Naive B cell (primary cell): ENCODE data around the gene HYPK. TPM values are rescaled to one million over a fixed set of nuclear protein-coding genes. Genes with fewer than 3 reads are reported as not detected.
A peak's percentile ranks its signal among the peaks of the same experiment; 100 is the strongest.

ENCODE experiments used
- ATAC-seq, 2 donors: fragments of 150-1000 bp; cut with Tn5 transposase; 2 replicates each; pipeline ENCODE4 v1.10.0; 2021; ENCODE audit warnings: low read depth in 2 of 2, mild to moderate bottlenecking in 2 of 2, moderate library complexity in 2 of 2
- DNase-seq: peaks from one replicate; pipeline ENCODE4 v3.0.0; 2022
- H3K27ac Mint-ChIP-seq, 6 donors: one replicate each; pipeline ENCODE4 v1.8.0; 2020 to 2022; ENCODE audit warnings: mild to moderate bottlenecking in 6 of 6, mixed read lengths in 6 of 6, moderate library complexity in 5 of 6, inconsistent platforms in 2 of 6
- H3K27me3 Mint-ChIP-seq, 3 donors: one replicate each; pipeline ENCODE4 v1.8.0; 2021 to 2022; ENCODE audit warnings: mixed read lengths in 3 of 3, mild to moderate bottlenecking in 1 of 3
- H3K36me3 Mint-ChIP-seq, 2 donors: one replicate each; pipeline ENCODE4 v1.8.0; 2020 to 2022; ENCODE audit warnings: mixed read lengths in 2 of 2, inconsistent platforms in 1 of 2, mild to moderate bottlenecking in 1 of 2
- H3K4me1 Mint-ChIP-seq, 3 donors: one replicate each; pipeline ENCODE4 v1.8.0; 2020 to 2022; ENCODE audit warnings: mixed read lengths in 3 of 3, inconsistent platforms in 1 of 3, mild to moderate bottlenecking in 1 of 3, moderate library complexity in 1 of 3
- H3K4me3 Mint-ChIP-seq, 8 donors: one replicate each; pipeline ENCODE4 v1.8.0; 2020 to 2022; ENCODE audit warnings: mild to moderate bottlenecking in 8 of 8, mixed read lengths in 8 of 8, moderate library complexity in 8 of 8, inconsistent platforms in 2 of 8
- H3K9me3 Mint-ChIP-seq, 7 donors: one replicate each; pipeline ENCODE4 v1.8.0; 2020 to 2022; ENCODE audit warnings: mixed read lengths in 7 of 7, mild to moderate bottlenecking in 5 of 7, inconsistent platforms in 2 of 7, moderate library complexity in 1 of 7
- polyA plus RNA-seq, 6 donors: library from polyadenylated mRNA; unstranded; fragments of 300-500 nt; fragmentation: Illumina TruSeq; gene quantifications; one replicate each; pipeline ENCODE4 v1.2.3, GENCODE V29; 2021; ENCODE audit warnings: low read depth in 6 of 6

HYPK gene
- 10 to 100 TPM; 11.4 to 19.4 (median 13.6) TPM for polyA plus RNA-seq

GRCh38 chr15:43800286-43801141 is at the start of gene HYPK:
Gene HYPK, plus strand, starts transcription at chr15:43800599. Its CDS starts 24 bp downstream, at chr15:43800623.
- ATAC-seq (peak; percentile 100), DNase-seq (peak; percentile 89)
- Mint-ChIP-seq H3K36me3 (peaks cover 14 to 37% of the 10 kb centered on the region in 2 donors), H3K9me3 (no peaks in the 10 kb centered on the region), H3K4me3 (peak within 1 kb of the TSS; percentile 95 to 100 (median 100)), H3K4me1 (peaks cover 38 to 52% (median 51%) of the 10 kb centered on the region in 3 donors), H3K27me3 (no peaks in the 10 kb centered on the region), H3K27ac (peak within 1 kb of the TSS; percentile 93 to 100 (median 100))

GRCh38 chr15:43751885-43752284 is 48.5 kb upstream of the HYPK start:
- no peak for ATAC-seq
- no peak for DNase-seq
- H3K27me3 Mint-ChIP-seq, result no peaks in the 10 kb centered on the region

GRCh38 chr15:43762824-43763223 is 37.6 kb upstream of the HYPK start:
- ATAC-seq (no peak), DNase-seq (no peak)
- Mint-ChIP-seq H3K4me3 (no peak overlapping the region), H3K27ac (peak overlapping the region in 3 of 6 donors; percentile 24 to 43 (median 29)), H3K27me3 (no peaks in the 10 kb centered on the region), H3K36me3 (peaks cover 13 to 16% of the 10 kb centered on the region in 2 donors), H3K9me3 (no peaks in the 10 kb centered on the region), H3K4me1 (peaks cover 0 to 5% (median 4%) of the 10 kb centered on the region in 3 donors)

More at GRCh38 chr15:43751885-43752284, 48.5 kb upstream of the HYPK start:
- Mint-ChIP-seq H3K27ac (peak overlapping the region in 5 of 6 donors; percentile 33 to 90 (median 61)), H3K36me3 (peaks cover 4 to 8% of the 10 kb centered on the region in 2 donors), H3K4me3 (peak overlapping the region in 2 of 8 donors; percentile 3 to 79), H3K4me1 (peaks cover 27 to 80% (median 40%) of the 10 kb centered on the region in 3 donors), H3K9me3 (no peaks in the 10 kb centered on the region)

- Mint-ChIP-seq H3K4me1 (peaks cover 0 to 5% (median 4%) of the 10 kb centered on the region in 3 donors), H3K27ac (peak overlapping the region in 2 of 6 donors; percentile 16 to 29), H3K27me3 (no peaks in the 10 kb centered on the region), H3K9me3 (no peaks in the 10 kb centered on the region), H3K4me3 (no peak overlapping the region), H3K36me3 (peaks cover 13 to 18% of the 10 kb centered on the region in 2 donors)
- DNase-seq (no peak), ATAC-seq (no peak)
These were observed 36.5 kb upstream of the HYPK start for GRCh38 chr15:43763819-43764446.

GRCh38 chr15:43769584-43770228 is 30.7 kb upstream of the HYPK start:
- Mint-ChIP-seq H3K36me3 (peaks cover 0 to 7% of the 10 kb centered on the region in 2 donors), H3K27ac (peak overlapping the region in 4 of 6 donors; percentile 35 to 72 (median 50)), H3K27me3 (no peaks in the 10 kb centered on the region), H3K9me3 (no peaks in the 10 kb centered on the region), H3K4me1 (peaks cover 0 to 27% (median 12%) of the 10 kb centered on the region in 3 donors), H3K4me3 (no peak overlapping the region)
- peak; percentile 55 for DNase-seq
- ATAC-seq, result peak; percentile 71 to 83

GRCh38 chr15:43771816-43772215 is 28.6 kb upstream of the HYPK start:
- H3K4me3 Mint-ChIP-seq, result no peak overlapping the region
- peaks cover 0 to 7% of the 10 kb centered on the region in 2 donors for H3K36me3 Mint-ChIP-seq
- ATAC-seq (no peak), DNase-seq (no peak)
- H3K4me1 Mint-ChIP-seq, result peaks cover 13 to 43% (median 30%) of the 10 kb centered on the region in 3 donors
- peak overlapping the region in 2 of 6 donors; percentile 9 to 27 for H3K27ac Mint-ChIP-seq
- H3K9me3 Mint-ChIP-seq, result no peaks in the 10 kb centered on the region
- H3K27me3 Mint-ChIP-seq, result no peaks in the 10 kb centered on the region

GRCh38 chr15:43772624-43773023 is 27.8 kb upstream of the HYPK start:
- H3K4me1 Mint-ChIP-seq, result peaks cover 19 to 50% (median 36%) of the 10 kb centered on the region in 3 donors
- H3K27ac Mint-ChIP-seq, result no peak overlapping the region
- no peak overlapping the region for H3K4me3 Mint-ChIP-seq
- peaks cover 0 to 7% of the 10 kb centered on the region in 2 donors for H3K36me3 Mint-ChIP-seq
- ATAC-seq (no peak), DNase-seq (no peak)
- H3K27me3 Mint-ChIP-seq, result no peaks in the 10 kb centered on the region
- no peaks in the 10 kb centered on the region for H3K9me3 Mint-ChIP-seq

- H3K27me3 Mint-ChIP-seq, result no peaks in the 10 kb centered on the region
- DNase-seq (no peak), ATAC-seq (no peak)
- H3K4me3 Mint-ChIP-seq, result peak overlapping the region in 3 of 8 donors; percentile 2 to 91 (median 20)
- H3K36me3 Mint-ChIP-seq, result peaks cover 0 to 4% of the 10 kb centered on the region in 2 donors
- H3K4me1 Mint-ChIP-seq, result peaks cover 23 to 60% (median 40%) of the 10 kb centered on the region in 3 donors
- H3K9me3 Mint-ChIP-seq, result no peaks in the 10 kb centered on the region
- peak overlapping the region in 3 of 6 donors; percentile 20 to 83 (median 75) for H3K27ac Mint-ChIP-seq
These were observed 26.3 kb upstream of the HYPK start for GRCh38 chr15:43774062-43774461.

- H3K4me1 Mint-ChIP-seq, result peaks cover 26 to 53% (median 43%) of the 10 kb centered on the region in 3 donors
- H3K27me3 Mint-ChIP-seq, result no peaks in the 10 kb centered on the region
- H3K4me3 Mint-ChIP-seq, result peak overlapping the region; percentile 91 to 98 (median 97)
- ATAC-seq (no peak), DNase-seq (no peak)
- H3K9me3 Mint-ChIP-seq, result no peaks in the 10 kb centered on the region
- H3K36me3 Mint-ChIP-seq, result peaks cover 0 to 4% of the 10 kb centered on the region in 2 donors
- peak overlapping the region in 5 of 6 donors; percentile 83 to 98 (median 95) for H3K27ac Mint-ChIP-seq
These were observed 24.9 kb upstream of the HYPK start for GRCh38 chr15:43775411-43775965.

- no peaks in the 10 kb centered on the region for H3K27me3 Mint-ChIP-seq
- H3K9me3 Mint-ChIP-seq, result no peaks in the 10 kb centered on the region
- peak overlapping the region; percentile 83 to 98 (median 96) for H3K27ac Mint-ChIP-seq
- H3K4me1 Mint-ChIP-seq, result peaks cover 26 to 53% (median 43%) of the 10 kb centered on the region in 3 donors
- ATAC-seq, result peak; percentile 67 to 76
- DNase-seq, result peak; percentile 93
- H3K4me3 Mint-ChIP-seq, result peak overlapping the region; percentile 91 to 98 (median 97)
- no peaks in the 10 kb centered on the region for H3K36me3 Mint-ChIP-seq
These were observed 24.2 kb upstream of the HYPK start for GRCh38 chr15:43776101-43776717.

- H3K27me3 Mint-ChIP-seq, result no peaks in the 10 kb centered on the region
- peak within 1 kb of the TSS; percentile 91 to 98 (median 97) for H3K4me3 Mint-ChIP-seq
- DNase-seq, result peak; percentile 79
- peaks cover 26 to 52% (median 43%) of the 10 kb centered on the region in 3 donors for H3K4me1 Mint-ChIP-seq
- H3K9me3 Mint-ChIP-seq, result no peaks in the 10 kb centered on the region
- ATAC-seq, result peak; percentile 65 to 70
- H3K36me3 Mint-ChIP-seq, result no peaks in the 10 kb centered on the region
- H3K27ac Mint-ChIP-seq, result peak within 1 kb of the TSS; percentile 95 to 99 (median 98)
These were observed 23.6 kb upstream of the HYPK start, which contains the start of gene ELL3 for GRCh38 chr15:43776718-43777266. Gene ELL3, minus strand, starts transcription at chr15:43776966. Its CDS starts 65 bp downstream, at chr15:43776901.
